Left lung (tissue), 10 donors: ENCODE measurements around the gene SEC24B. TPM values are rescaled to one million over a fixed set of nuclear protein-coding genes. Genes with fewer than 3 reads are reported as not detected.

ENCODE experiments used
- ATAC-seq: fragments of 200-7000 bp; cut with Tn5 transposase; one replicate; pipeline ENCODE4 v1.9.1; 2020; ENCODE audit warnings: moderate library complexity
- DNase-seq, 4 donors: peaks; one replicate each; pipeline ENCODE4 v3.0.0-alpha.2; 2013 to 2020
- H3K27ac ChIP-seq, 2 donors: fragments of 200-600 bp; sonication (generic) in 1 of 2; one replicate each; pipeline versions ENCODE4 v1.5.0 to v1.8.0; 2020 to 2021
- H3K27me3 ChIP-seq, 2 donors: fragments of 200-600 bp; sonication (generic) in 1 of 2; one replicate each; pipeline versions ENCODE4 v1.5.0 to v1.8.0; 2020 to 2021
- H3K36me3 ChIP-seq, 2 donors: fragments of 200-600 bp; sonication (generic) in 1 of 2; one replicate each; pipeline versions ENCODE4 v1.5.0 to v1.8.0; 2020 to 2021
- H3K4me1 ChIP-seq, 2 donors: fragments of 200-600 bp; one replicate each; pipeline ENCODE4 v1.8.0; 2021
- H3K4me3 ChIP-seq, 2 donors: fragments of 200-600 bp; sonication (generic) in 1 of 2; one replicate each; pipeline versions ENCODE4 v1.5.0 to v1.8.0; 2020 to 2021; ENCODE audit warnings: mild to moderate bottlenecking in 1 of 2
- H3K9me3 ChIP-seq, 2 donors: fragments of 200-600 bp; sonication (generic) in 1 of 2; one replicate each; pipeline versions ENCODE4 v1.5.0 to v1.8.0; 2020 to 2021
- CTCF ChIP-seq, 2 donors: fragments of 200-600 bp; sonication (generic) in 1 of 2; IDR thresholded peaks; one replicate each; pipeline versions ENCODE4 v1.5.0 to v1.8.0; 2021; ENCODE audit warnings: antibody characterized with exemption in 2 of 2
- intact Hi-C, 2 donors: fragments of 100-400 bp; cut with DNase I; formaldehyde crosslinking; loops; one replicate each; pipeline versions ENCODE4 v1.11.2 to v1.14.2; 2022
- polyA plus RNA-seq, 6 donors: library from polyadenylated mRNA; unstranded; fragments of 120-200 nt; gene quantifications; one replicate each; pipeline ENCODE4 v1.2.1, GENCODE V29; 2013; ENCODE audit not compliant: insufficient read length in 6 of 6
- total RNA-seq, 2 donors: library from RNA; stranded (reverse); fragmentation: NEBNext Ultra II Directional; extraction: Animal tissue kit (Norgen Biotek cat#: 25700); gene quantifications; one replicate each; pipeline ENCODE4 v1.2.1, GENCODE V29; 2021
- donor health status: DM: no; HTN: yes; CAD: no.
- donor health status: DM: no; HTN: no; CAD: no.

The SEC24B gene
- total and polyA plus RNA-seq, 8 donors, result 27.0 to 42.8 (median 37.2) TPM

GRCh38 chr4:109559625-109559982 lies 126.0 kb downstream of the SEC24B start:
- DNase-seq (peak in 3 of 4 donors; percentile 11 to 79 (median 40)), ATAC-seq (peak; percentile 41)
- H3K4me3 ChIP-seq, result peak overlapping the region; percentile 70 to 76
- H3K4me1 ChIP-seq, result peaks cover 0 to 13% of the 10 kb centered on the region in 2 donors
- intact Hi-C loops, result no loop called here
- no peaks in the 10 kb centered on the region for H3K36me3 ChIP-seq
- H3K27me3 ChIP-seq, result peaks cover 0 to 30% of the 10 kb centered on the region in 2 donors
- no peak for TF ChIP-seq CTCF (IDR thresholded peaks at IDR 0.05)
- H3K27ac ChIP-seq, result peak overlapping the region; percentile 89 to 93
- H3K9me3 ChIP-seq, result peaks cover 0 to 4% of the 10 kb centered on the region in 2 donors

GRCh38 chr4:109559983-109560686 lies 126.5 kb downstream of the SEC24B start, which contains the start of gene MCUB:
Gene MCUB (plus strand): TSS chr4:109560246. CDS start chr4:109560338, 92 bp downstream.
- DNase-seq (peak; percentile 53 to 96 (median 85)), ATAC-seq (peak; percentile 98)
- Histone ChIP-seq H3K4me1 (peaks cover 0 to 13% of the 10 kb centered on the region in 2 donors), H3K4me3 (peak within 1 kb of the TSS; percentile 70 to 76), H3K27me3 (peaks cover 0 to 30% of the 10 kb centered on the region in 2 donors), H3K27ac (peak within 1 kb of the TSS; percentile 89 to 93), H3K36me3 (no peaks in the 10 kb centered on the region), H3K9me3 (peaks cover 0 to 4% of the 10 kb centered on the region in 2 donors)
- intact Hi-C loops, result no loop called here
- no peak for TF ChIP-seq CTCF (IDR thresholded peaks at IDR 0.05)

- Histone ChIP-seq H3K27me3 (peaks cover 0 to 30% of the 10 kb centered on the region in 2 donors), H3K9me3 (peaks cover 0 to 4% of the 10 kb centered on the region in 2 donors), H3K4me3 (peak overlapping the region; percentile 70 to 76), H3K4me1 (peaks cover 0 to 13% of the 10 kb centered on the region in 2 donors), H3K27ac (peak overlapping the region; percentile 89 to 93), H3K36me3 (no peaks in the 10 kb centered on the region)
- DNase-seq (peak; percentile 24 to 85 (median 37)), ATAC-seq (peak; percentile 68)
- no peak for TF ChIP-seq CTCF (IDR thresholded peaks at IDR 0.05)
- intact Hi-C loops, result no loop called here
Observed at GRCh38 chr4:109560687-109561461, 127.3 kb downstream of the SEC24B start.

GRCh38 chr4:109562457-109563239 lies 129.0 kb downstream of the SEC24B start:
- peaks cover 0 to 4% of the 10 kb centered on the region in 2 donors for H3K9me3 ChIP-seq
- DNase-seq (no peak), ATAC-seq (no peak)
- H3K27me3 ChIP-seq, result peaks cover 0 to 30% of the 10 kb centered on the region in 2 donors
- intact Hi-C loops, result no loop called here
- no peaks in the 10 kb centered on the region for H3K36me3 ChIP-seq
- peaks cover 0 to 13% of the 10 kb centered on the region in 2 donors for H3K4me1 ChIP-seq
- H3K4me3 ChIP-seq, result no peak overlapping the region
- no peak overlapping the region for H3K27ac ChIP-seq
- no peak for TF ChIP-seq CTCF (IDR thresholded peaks at IDR 0.05)
